SK-MEL-5 (cell line): Measurements from ENCODE around the gene CHIT1. TPM values are rescaled to one million over a fixed set of nuclear protein-coding genes. Genes with fewer than 3 reads are reported as not detected.

ENCODE experiments used
- DNase-seq: peaks from one replicate; pipeline ENCODE4 v3.0.0-alpha.2; 2016; ENCODE audit warnings: low read depth, low spot score
- in situ Hi-C: cut with HindIII; loops from 2 replicates; pipeline ENCODE4 v1.10.0; 2016; ENCODE audit warnings: low sequenced_read_pairs, high pct_unique_total_duplicates, low pct_unique_long_range_greater_than_20kb
- polyA plus RNA-seq, 2 experiments: library from polyadenylated mRNA; depleted of rRNA; stranded (reverse); fragments of >200 nt; gene quantifications; 2 replicates each; pipeline ENCODE4 v1.2.3, GENCODE V29; 2015
- total RNA-seq: library from RNA; depleted of rRNA; stranded (reverse); fragments of >200 nt; shearing (Covaris generic); gene quantifications from 2 replicates; pipeline ENCODE4 v1.2.3, GENCODE V29; 2014; rRNA removed

Gene CHIT1
- not detected in 2 replicates for total RNA-seq
- polyA plus RNA-seq (2015; cell fraction: cytosol; rRNA removed) = not detected in 2 replicates
- not detected in 2 replicates for polyA plus RNA-seq (2015; cell fraction: nucleus; rRNA removed)

DNA sequence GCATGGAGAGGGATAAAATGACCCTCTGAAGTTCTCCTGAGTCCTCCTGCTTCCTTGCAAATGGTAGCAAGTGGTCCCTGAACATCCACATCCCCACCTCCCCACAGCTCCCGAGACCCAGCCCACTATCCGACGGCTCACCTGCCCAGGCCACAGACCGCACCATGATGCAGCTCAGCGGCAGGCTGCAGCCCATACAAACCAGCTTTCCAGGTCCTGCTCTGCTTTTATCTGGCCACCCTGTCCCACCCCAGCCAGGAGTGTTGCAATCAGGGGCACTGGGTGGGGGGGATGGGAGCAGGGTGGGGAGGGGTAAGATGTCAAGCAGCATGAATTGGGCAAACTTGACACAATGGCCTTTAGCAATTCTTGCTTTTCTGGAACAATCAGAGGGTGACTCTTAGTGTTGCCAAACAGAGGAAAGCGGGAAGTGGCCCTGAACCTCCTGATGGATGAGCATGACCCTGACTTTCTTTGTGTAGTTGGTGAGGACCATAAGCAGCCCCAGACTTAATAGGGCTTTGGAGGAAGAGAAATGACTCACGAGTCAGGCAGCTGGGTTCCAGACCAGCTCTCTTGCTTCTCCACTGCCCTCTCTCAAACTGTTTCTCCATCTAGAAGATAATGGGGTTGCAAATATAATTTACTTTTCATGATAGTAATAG lies at the start of gene CHIT1:
Gene CHIT1, minus strand, starts transcription at position 203 of the 665 bp plus-strand sequence. Its CDS starts 37 bp downstream, at position 166.
- no peak for DNase-seq
- in situ Hi-C loops = no loop called here

DNA sequence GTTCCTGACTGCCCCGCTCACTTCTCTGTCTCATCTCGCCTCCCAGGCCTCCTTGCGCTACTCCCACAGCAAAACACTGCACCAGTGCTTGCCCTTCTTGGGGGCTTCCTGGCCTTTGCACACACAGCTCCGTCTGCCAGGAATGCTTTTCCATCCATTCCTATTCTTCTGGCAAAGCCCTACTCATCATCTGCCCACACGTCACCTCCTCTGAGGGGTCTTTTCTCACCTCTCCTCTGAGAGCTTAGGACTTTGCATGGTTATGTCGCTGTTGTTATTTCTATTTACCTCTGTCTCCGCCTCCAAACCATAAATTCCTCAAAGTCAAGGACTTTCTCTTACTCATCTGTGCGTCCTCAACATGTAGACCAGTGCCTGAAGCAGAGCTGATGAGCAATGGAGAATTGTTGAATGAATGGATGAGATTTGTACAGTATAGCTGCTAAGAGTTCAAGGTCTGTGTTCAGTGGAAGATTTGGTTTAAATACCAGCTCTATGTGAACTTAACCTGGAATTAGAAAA lies 49.5 kb upstream of the CHIT1 start:
- no peak for DNase-seq
- in situ Hi-C loops = no loop called here

- in situ Hi-C loops = no loop called here
- DNase-seq = peak; percentile 79
These were observed 48.8 kb upstream of the CHIT1 start for GRCh38 chr1:203278082-203278884.

DNA sequence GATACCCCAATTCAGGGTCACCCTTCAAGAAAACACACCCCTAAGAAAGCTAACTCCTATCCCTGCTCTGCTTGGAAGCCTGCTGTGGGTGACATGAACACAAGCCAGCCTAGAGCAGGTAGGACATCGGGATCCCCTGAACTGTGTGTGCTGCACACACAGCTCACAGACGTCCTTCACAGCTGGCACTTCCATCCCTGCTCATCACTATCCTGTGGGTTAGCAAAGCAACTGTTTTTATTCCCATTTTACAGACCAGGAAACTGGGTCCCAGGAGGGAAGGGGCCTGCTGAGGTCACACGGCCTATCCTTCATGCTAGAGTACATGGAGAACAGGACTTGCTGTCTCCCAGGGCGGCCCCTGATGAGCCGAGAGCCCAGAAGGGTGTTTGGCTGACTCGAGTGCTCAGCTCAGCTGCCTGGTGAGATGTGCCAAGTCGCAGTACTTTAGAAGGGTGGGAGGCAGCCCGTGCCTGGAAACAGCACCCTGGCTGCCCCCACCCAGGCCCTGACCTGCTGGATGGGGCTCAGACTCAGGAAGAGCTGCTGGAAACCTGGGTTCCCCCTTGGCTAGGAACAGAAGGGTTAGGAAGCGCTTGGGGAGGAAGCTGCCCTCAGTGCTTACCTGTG lies 47.6 kb upstream of the CHIT1 start:
- in situ Hi-C loops = no loop called here
- DNase-seq = no peak

GRCh38 chr1:203276408-203276807 lies 46.9 kb upstream of the CHIT1 start:
- in situ Hi-C loops = no loop called here
- DNase-seq = no peak

DNA sequence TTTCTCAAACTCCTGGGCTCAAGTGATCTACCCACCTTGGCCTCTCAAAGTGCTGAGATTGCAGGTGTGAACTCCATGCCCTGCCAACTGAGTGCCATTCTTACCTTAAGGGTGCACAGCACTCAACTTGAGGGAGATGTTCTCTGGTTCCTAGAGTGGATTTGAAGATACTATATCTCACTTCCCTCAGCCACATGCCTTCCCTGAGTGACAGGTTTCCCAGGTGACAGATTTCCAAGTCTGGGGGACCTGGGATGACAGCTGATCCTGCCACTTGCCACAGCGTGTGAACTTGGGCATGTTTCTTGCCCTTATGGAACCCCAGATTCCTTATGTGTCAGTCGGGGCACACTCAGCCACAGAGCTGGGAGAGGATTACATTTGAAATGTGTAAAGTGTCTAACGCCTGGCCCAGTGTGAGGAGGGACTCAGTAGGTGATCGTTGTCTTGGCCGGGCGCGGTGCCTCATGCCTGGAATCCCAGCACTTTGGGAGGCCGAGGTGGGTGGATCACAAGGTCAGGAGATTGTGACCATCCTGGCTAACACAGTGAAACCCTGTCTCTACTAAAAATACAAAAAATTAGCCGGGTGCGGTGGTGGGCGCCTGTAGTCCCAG lies 46.3 kb upstream of the CHIT1 start:
- DNase-seq = no peak
- in situ Hi-C loops = no loop called here

- no peak for DNase-seq
- in situ Hi-C loops = no loop called here
These were observed 45.3 kb upstream of the CHIT1 start for GRCh38 chr1:203274603-203275381.

DNA sequence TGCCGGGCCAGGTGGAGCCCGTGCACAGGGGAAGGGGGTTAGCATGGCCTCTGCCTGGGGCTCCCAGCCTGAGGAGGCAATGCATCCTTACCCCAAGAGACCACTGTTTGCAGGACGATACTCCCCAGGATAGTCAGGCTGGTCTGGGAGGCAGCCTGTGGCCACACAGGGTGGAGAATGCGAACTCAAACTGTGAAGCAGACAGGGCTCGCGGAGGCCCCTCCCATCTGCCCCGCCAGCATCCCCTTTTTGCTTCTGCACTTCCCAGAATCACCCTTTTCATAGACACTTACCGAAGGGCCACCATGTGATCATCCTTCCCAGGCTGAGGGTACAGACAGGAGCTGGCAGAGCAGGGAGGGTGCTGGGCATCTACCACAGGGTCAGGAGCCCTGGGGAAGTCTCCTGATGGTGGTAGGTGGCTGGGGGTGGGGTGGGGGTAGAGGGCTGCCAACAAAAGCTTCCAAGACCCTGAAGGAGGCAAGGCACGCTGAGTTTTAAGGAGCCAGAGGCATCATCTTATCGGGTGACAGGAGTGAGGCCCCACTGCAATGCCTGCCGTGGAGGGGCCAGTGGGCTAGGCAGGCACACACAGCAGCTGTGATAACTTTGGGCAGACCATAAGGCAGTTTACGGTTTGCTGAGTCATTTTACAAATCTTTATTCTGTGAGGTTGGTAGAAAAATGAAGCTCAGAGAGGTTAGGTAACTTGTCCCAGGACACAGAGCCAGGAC lies 44.6 kb upstream of the CHIT1 start:
- DNase-seq = no peak
- in situ Hi-C loops = no loop called here

DNA sequence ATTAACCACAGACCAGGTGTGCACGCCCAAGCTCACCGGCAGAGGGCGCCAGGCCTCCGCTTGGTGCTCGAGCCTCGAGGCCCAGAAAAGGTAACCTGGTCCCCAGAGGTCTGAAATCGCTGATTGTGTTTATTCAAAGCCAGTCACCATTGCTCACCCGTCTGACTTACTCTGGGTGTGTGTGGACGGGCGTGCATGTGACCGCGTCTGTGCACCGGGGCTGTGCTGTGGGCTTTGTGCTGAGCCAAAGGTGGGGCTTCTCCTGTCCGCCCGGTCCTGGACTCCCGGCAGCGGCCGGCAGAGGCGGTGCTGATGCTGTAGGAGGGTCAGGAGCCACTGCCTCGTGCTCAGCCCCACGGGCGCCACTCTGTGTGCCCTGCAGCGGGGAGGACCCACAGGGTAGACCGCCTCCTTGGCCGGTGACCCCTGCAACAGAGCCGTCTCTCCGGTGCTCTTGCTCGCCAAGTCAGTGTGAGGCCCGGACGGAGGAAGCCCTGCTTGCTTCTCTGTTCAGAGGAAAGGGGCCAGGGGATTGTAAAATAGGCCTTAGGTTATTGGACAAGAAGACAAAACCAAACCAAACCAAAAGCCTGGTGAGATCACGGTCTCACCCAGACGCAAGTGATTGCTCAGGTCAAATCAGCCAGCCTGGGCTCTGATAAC lies 43.9 kb upstream of the CHIT1 start:
- peak; percentile 75 for DNase-seq
- in situ Hi-C loops = no loop called here

DNA sequence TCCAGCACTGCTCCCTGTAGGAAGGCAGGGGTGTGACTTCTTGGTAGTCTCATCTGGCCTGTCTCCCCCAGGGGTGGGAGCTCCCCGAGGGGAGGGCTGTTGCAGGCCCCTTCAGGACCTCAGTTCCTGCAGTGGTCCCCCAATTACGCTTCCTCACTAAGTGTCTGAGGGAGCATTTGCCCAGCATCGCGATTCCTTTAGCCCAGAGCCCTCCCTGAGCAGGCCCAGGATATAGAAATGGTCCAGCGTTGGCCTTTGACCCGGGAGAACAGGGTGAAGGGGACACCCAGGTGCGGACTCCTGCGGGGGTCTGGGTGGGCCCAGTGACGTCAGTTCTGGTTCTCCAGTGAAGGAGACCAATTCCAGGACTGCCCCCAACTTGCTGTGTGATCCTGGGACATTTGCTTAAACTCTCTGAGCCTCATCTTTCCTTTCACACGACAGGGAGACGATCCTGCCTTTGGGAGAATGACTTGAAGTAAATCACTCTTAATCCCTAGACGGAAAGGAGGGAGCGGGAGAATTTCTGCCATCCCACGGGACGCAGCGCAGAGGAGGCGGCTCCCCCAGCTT lies 43.2 kb upstream of the CHIT1 start:
- in situ Hi-C loops = no loop called here
- DNase-seq = no peak

- in situ Hi-C loops = no loop called here
These were observed 42.6 kb upstream of the CHIT1 start for GRCh38 chr1:203271962-203272632.

GRCh38 chr1:203271018-203271743 lies 41.7 kb upstream of the CHIT1 start:
- DNase-seq = peak; percentile 79
- in situ Hi-C loops = no loop called here

More at GRCh38 chr1:203271962-203272632, 42.6 kb upstream of the CHIT1 start:
- DNase-seq = no peak

DNA sequence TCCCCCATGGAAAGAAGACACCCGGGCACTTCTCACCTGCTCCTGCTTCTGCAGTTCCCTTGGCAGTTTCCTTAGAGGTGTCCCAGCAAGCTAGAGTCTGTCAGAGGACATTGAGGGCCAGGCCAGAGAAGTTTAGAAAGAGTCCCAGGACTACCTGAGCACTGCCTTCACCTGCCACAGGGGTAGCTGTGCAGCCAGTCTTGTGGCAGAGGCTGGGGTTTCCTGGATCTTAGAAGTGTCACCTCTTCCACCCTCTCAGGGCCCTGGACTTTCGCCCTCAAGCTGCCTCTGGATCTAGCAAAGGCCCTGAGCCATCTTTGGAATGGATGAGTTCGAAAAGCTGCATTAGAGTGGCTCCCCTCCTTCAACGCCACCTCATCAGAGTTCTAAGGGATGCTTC lies 41.0 kb upstream of the CHIT1 start:
- in situ Hi-C loops = no loop called here
- DNase-seq = no peak

DNA sequence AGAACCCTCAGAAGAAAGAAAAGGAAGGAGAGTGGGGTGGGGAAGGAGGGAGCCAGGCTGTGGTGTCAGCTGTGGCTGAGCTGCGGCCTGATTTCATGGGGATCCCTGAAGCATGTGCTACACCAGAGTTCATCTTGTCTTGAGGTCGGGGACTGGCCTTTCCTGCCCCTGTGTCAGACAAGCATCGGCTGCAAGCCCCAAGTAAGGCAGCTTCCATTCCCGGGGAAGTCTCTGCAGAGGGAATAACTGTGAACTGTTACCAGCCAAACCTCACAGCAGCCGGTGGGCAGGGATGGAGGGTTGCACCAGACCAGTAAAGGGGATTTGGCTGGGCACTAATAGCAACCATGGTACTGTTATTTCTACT lies 40.2 kb upstream of the CHIT1 start:
- in situ Hi-C loops = no loop called here
- no peak for DNase-seq
